Motor neuron (in vitro differentiated cells): ENCODE results near the gene ZNF575. TPM values are rescaled to one million over a fixed set of nuclear protein-coding genes. Genes with fewer than 3 reads are reported as not detected.

Experiments used
- ATAC-seq, 8 experiments: fragments of 200-7000 bp; cut with Tn5 transposase; replicated peaks in 6 of 8; 2 replicates each; pipeline ENCODE4 v1.8.0; 2021; ENCODE audit warnings: mild to moderate bottlenecking in 8 of 8, moderate library complexity in 8 of 8
- H3K27ac ChIP-seq, 2 donors: fragments of 250-450 bp; sonication (Bioruptor Pico); 2 replicates each; pipeline ENCODE4 v1.9.0; 2021; ENCODE audit warnings: antibody characterized with exemption in 2 of 2, mild to moderate bottlenecking in 2 of 2, moderate library complexity in 1 of 2
- H3K4me1 ChIP-seq, 2 donors: fragments of 250-450 bp; sonication (Bioruptor Pico); replicated peaks in 1 of 2; 2 replicates each; pipeline ENCODE4 v1.6.1; 2021; ENCODE audit warnings: antibody characterized with exemption in 2 of 2, mild to moderate bottlenecking in 2 of 2, moderate library complexity in 1 of 2
- H3K4me3 ChIP-seq, 5 donors: fragments of 250-450 bp; sonication (Bioruptor Pico); 2 replicates each; pipeline ENCODE4 v1.9.0; 2021; ENCODE audit warnings: antibody characterized with exemption in 5 of 5, mild to moderate bottlenecking in 5 of 5, moderate library complexity in 4 of 5
- WGBS, 10 experiments: fragments of 450-650 bp; shearing (Covaris generic); methylation state at CpG; one replicate each; pipeline ENCODE4 v1.0.0; 2022; 5-methylcytosine and 5-hydroxymethylcytosine counted together
- in situ Hi-C, 9 experiments: fragments of 400-800 bp; cut with MboI; loops; one replicate each; pipeline ENCODE4 v1.15.0; 2021; ENCODE audit warnings: low sequenced_read_pairs in 9 of 9, low pct_unique_long_range_greater_than_20kb in 2 of 9; ENCODE audit not compliant: unreplicated experiment in 9 of 9
- total RNA-seq, 8 experiments: library from RNA; unstranded; fragments of 300-600 nt; gene quantifications; 2 replicates each; pipeline versions ENCODE4 v1.2.3 to v1.2.4, GENCODE V29; 2022

Gene ZNF575
- total RNA-seq, 8 experiments from 2014 or later, result 0.46 to 2.4 (median 1.0) TPM

DNA sequence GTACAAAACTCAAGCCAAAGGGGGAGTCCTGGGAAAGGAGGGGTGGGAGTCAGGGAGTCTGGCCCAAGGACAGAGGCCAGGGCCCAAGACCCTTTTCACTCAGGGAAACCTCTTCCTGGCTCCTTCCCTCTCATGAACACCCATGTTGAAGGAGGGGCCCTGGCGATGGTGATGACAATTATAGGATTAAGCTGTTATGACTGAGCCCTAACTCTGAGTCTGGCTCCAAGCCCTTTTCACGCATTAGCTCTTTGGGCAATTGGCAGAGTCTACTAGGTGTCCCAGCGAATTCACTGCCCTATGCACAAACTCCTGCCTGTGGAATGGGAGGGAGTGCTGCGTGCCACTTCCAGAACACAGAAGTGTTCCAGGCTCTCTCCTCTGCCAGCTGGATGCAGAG is 20.7 kb downstream of the ZNF575 start:
- no peak for ATAC-seq
- in situ Hi-C loops, result no loop called here
- Histone ChIP-seq H3K27ac (no peak overlapping the region), H3K4me3 (no peak overlapping the region), H3K4me1 (no peaks in the 10 kb centered on the region)
- WGBS, 10 experiments, result 33 to 100% (median 98%) methylated on average over 1 to 4 of the region's 4 CpGs; no CpG with 5 or more reads in 4 of the 10 experiments

DNA sequence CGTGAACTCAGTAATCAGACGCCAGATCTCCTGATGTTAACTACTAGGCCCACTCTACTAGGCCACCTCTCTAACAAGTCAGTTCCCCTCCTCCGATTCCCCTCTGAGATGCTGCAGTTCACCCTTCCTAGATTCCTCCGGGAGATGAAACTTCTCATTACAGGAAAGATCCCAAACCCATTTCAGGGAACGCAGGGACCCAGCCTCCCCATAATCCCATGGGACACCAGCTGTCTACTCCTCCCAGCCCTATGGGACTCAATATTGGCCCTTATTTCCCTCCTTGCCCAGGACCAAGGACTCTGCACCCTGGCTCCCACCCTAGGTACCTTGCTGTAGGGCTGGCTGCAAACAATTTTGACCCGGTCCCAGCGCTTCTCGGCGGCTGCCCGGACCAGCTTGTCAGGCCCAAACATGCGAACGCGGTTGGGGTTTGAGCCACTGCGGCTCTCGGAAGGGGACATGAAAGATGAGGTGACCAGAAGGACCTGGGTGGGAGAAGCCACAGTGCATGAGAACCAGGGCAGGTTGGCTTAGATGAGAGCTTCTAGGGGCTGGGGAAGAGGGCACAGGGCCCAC is 21.4 kb downstream of the ZNF575 start:
- 80 to 100% (median 98%) methylated on average over 1 to 6 of the region's 15 CpGs; no CpG with 5 or more reads in 6 of the 10 experiments for WGBS, 10 experiments
- Histone ChIP-seq H3K27ac (no peak overlapping the region), H3K4me1 (no peaks in the 10 kb centered on the region), H3K4me3 (no peak overlapping the region)
- ATAC-seq, result no peak
- in situ Hi-C loops, result no loop called here

GRCh38 chr19:43555185-43555770 is 22.3 kb downstream of the ZNF575 start:
- H3K27ac ChIP-seq, result no peak overlapping the region
- H3K4me1 ChIP-seq, result no peaks in the 10 kb centered on the region
- WGBS, 10 experiments, result 0 to 90% (median 37%) methylated on average over 1 to 7 of the region's 8 CpGs; no CpG with 5 or more reads in 2 of the 10 experiments
- peak in 7 of 8 experiments; percentile 57 to 86 (median 73) for ATAC-seq
- in situ Hi-C loops, result no loop called here
- no peak overlapping the region for H3K4me3 ChIP-seq

GRCh38 chr19:43560687-43561086 is 27.7 kb downstream of the ZNF575 start:
- no peak overlapping the region for H3K4me3 ChIP-seq
- in situ Hi-C loops, result no loop called here
- H3K4me1 ChIP-seq, result no peaks in the 10 kb centered on the region
- H3K27ac ChIP-seq, result no peak overlapping the region
- peak in 3 of 8 experiments; percentile 29 to 38 (median 30) for ATAC-seq
- 50 to 100% (median 92%) methylated on average over 2 of the region's 6 CpGs; no CpG with 5 or more reads in 5 of the 10 experiments for WGBS, 10 experiments

GRCh38 chr19:43561139-43561970 is 28.4 kb downstream of the ZNF575 start:
- no peak overlapping the region for H3K27ac ChIP-seq
- H3K4me3 ChIP-seq, result no peak overlapping the region
- H3K4me1 ChIP-seq, result no peaks in the 10 kb centered on the region
- WGBS, 10 experiments, result 88 to 100% (median 95%) methylated on average over 1 to 11 of the region's 12 CpGs; no CpG with 5 or more reads in 2 of the 10 experiments
- ATAC-seq, result no peak
- in situ Hi-C loops, result no loop called here

DNA sequence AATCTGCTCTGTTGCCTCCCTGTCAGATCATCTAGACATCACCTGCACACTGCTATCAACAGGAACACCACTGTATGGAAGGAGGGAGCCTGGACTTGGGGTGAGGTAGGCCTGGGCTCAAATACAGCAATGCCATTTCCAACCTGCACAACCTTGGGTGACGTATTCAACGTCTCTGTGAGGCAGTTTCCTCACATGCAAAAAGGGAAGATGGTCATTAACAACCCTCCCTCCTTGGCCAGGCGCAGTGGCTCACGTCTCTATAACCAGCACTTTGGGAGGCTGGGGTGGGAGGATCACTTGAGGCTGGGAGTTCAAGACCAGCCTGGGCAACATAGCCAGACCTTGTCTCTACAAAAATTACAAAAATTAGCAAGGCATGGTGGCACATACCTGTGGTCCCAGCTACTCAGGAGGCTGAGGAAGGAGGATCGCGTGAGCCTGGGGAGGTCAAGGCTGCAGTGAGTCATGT is 29.3 kb downstream of the ZNF575 start:
- ATAC-seq, result no peak
- Histone ChIP-seq H3K4me3 (no peak overlapping the region), H3K27ac (no peak overlapping the region), H3K4me1 (no peaks in the 10 kb centered on the region)
- 45 to 100% (median 100%) methylated on average over 1 to 3 of the region's 6 CpGs; no CpG with 5 or more reads in 6 of the 10 experiments for WGBS, 10 experiments
- in situ Hi-C loops, result no loop called here

DNA sequence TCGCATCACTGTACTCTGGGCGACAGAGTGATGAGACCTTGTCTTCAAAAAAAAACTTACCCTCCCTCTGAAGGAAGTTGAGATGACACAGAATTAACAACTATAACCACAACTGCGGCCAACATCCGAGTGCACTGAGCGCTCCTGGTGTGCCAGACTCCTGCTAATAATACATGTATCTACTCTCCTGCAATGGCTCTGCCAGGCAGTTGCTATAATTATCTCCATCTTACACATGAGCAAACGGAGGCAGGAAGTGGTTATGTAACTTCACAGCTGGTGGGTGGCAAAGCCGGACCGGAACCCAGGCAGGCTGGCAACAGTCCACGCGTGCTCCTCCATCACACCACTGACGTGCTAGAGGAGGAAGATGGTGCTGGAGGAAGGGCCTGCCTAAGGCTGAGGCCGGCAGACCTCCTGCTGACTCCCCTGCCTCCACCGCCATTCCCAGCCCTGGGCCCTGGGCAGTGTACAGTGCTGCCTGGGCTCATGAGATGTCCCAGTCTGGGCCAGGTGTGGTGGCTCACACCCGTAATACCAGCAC is 29.8 kb downstream of the ZNF575 start:
- no peak overlapping the region for H3K27ac ChIP-seq
- ATAC-seq, result no peak

DNA sequence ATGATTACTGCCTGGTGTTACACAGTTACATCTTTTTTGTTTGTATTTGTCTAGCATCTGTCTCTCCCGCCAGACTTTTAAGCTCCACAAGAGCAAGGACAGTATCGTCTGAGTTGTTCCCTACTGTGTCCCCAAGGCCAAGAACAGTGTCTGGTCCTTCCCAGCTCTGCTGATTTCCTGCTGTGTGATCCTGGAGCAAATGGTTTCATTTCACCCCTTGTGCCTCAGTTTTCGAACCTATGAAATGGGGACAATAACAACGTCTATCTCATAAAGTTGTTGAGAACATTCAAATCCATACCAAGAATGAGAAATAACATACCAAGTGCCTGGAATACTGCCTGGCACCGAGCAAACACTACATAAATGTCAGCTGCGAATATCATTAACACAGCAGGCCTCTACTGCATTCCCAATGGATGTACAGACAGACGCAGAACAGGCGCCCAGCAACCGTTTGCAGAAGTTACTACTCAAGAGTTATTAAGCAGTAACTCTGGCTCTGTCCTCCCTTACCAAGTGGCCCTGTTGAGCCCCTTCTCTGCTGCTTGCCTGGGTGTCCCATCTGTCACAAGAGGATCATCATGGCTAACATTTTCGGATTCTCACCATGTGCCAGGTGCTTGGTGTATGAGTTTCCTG is 30.9 kb downstream of the ZNF575 start:
- in situ Hi-C loops, result no loop called here
- 53 to 93% (median 88%) methylated on average over 2 to 9 of the region's 10 CpGs for WGBS, 10 experiments
- ATAC-seq, result peak in 1 of 8 experiments; percentile 51
- H3K4me3 ChIP-seq, result no peak overlapping the region
- no peak overlapping the region for H3K27ac ChIP-seq
- no peaks in the 10 kb centered on the region for H3K4me1 ChIP-seq

More for the DNA sequence above, 29.8 kb downstream of the ZNF575 start:
- Histone ChIP-seq H3K4me1 (no peaks in the 10 kb centered on the region), H3K4me3 (no peak overlapping the region)
- WGBS, 10 experiments, result 43 to 100% (median 95%) methylated on average over 3 to 10 of the region's 14 CpGs; no CpG with 5 or more reads in 5 of the 10 experiments
- in situ Hi-C loops, result no loop called here

GRCh38 chr19:43564800-43565199 is 31.8 kb downstream of the ZNF575 start:
- ATAC-seq, result no peak
- 44 to 100% (median 85%) methylated on average over 1 to 8 of the region's 9 CpGs; no CpG with 5 or more reads in 2 of the 10 experiments for WGBS, 10 experiments
- Histone ChIP-seq H3K4me3 (no peak overlapping the region), H3K27ac (no peak overlapping the region), H3K4me1 (no peaks in the 10 kb centered on the region)
- in situ Hi-C loops, result no loop called here

DNA sequence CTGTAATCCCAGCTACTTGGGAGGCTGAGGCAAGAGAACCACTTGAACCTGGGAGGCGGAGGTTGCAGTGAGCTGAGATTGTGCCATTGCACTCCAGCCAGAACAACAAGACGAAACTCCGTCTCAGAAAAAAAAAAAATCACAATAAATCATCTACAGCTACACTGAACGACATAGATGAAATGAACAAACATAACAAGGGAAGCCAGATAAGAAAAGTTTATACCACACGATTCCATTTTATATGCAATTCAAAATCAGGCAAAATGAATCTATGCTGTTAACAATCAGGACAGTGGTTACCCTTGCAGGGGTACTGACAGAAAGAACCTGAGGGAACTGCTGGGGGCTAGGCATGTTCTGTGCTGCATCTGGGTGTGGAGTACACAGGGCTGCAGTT is 36.7 kb downstream of the ZNF575 start:
- Histone ChIP-seq H3K4me3 (no peak overlapping the region), H3K4me1 (peaks cover 6 to 8% of the 10 kb centered on the region in 2 donors), H3K27ac (no peak overlapping the region)
- 33 to 100% (median 92%) methylated on average over 1 to 4 of the region's 5 CpGs; no CpG with 5 or more reads in 1 of the 10 experiments for WGBS, 10 experiments
- no peak for ATAC-seq
- in situ Hi-C loops, result no loop called here

DNA sequence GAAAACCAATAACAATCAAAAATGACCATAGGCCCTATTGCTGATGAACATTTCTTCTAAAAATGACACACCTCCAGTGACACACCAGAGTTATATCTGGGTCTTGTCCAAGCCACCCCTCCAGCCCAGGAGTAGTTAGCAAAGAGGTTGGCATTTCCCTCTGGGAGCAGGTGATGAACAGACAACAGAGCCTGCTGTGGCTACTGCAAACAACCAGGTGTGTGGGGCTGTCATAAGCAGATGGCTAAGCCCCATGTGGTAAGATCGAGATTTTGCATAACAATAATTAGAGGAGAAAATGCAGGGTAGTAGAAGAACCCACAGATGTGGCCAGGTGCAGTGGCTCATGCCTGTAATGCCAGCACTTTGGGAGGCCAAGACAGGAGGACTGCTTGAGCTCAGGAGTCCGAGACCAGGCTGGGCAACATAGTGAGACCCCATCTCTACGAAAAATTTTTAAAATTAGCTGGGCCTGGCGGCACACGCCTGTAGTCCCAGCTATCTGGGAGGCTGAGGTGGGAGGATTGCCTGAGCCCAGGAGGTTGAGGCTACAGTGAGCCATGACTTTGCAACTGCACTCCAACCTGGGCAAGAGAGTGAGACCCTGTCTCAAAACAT is 37.3 kb downstream of the ZNF575 start:
- no peak overlapping the region for H3K27ac ChIP-seq
- in situ Hi-C loops, result no loop called here
- 100% methylated on average over 3 of the region's 5 CpGs; no CpG with 5 or more reads in 9 of the 10 experiments for WGBS, 10 experiments
- H3K4me3 ChIP-seq, result no peak overlapping the region
- peaks cover 6 to 9% of the 10 kb centered on the region in 2 donors for H3K4me1 ChIP-seq
- no peak for ATAC-seq

DNA sequence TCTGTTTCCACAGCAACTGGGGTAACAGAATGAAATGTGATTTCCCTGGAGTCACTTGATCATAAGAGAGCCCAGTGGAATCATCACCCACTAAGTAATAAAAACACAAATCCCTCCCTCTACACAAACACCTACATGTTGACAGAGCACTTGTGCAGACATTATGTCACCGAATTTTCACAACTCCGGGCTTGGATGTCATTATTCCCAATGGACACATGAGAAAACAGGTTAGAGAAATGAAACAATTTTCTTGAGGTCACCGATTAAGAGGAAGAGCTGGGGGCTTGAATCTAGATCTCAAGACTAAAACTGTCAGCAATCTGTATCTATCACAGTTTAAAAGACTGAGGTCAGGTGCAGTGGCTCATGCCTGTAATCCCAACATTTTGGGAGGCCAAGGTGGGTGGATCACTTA is 39.2 kb downstream of the ZNF575 start:
- peak in 1 of 8 experiments; percentile 7 for ATAC-seq
- Histone ChIP-seq H3K27ac (no peak overlapping the region), H3K4me3 (no peak overlapping the region), H3K4me1 (peaks cover 10 to 12% of the 10 kb centered on the region in 2 donors)
- in situ Hi-C loops, result no loop called here
- 60 to 100% (median 96%) methylated on average over 1 to 3 of the region's 3 CpGs; no CpG with 5 or more reads in 2 of the 10 experiments for WGBS, 10 experiments
